Fibroblast of lung (primary cell): ENCODE data around the gene KSR2. TPM values are rescaled to one million over a fixed set of nuclear protein-coding genes. Genes with fewer than 3 reads are reported as not detected.
"Not testable (repeated sequence)": the region's sequence is repeated elsewhere in the genome, so short reads cannot be mapped to it uniquely, and the experiment has no call there.

Source experiments
- DNase-seq, 2 donors: peaks; one replicate each; pipeline versions ENCODE4 v3.0.0 to v3.0.0-alpha.2; 2010; ENCODE audit warnings: low read depth in 2 of 2
- H2AFZ ChIP-seq: 2 replicates; pipeline ENCODE4 v1.5.1; 2012; ENCODE audit warnings: low read length, control low read depth, inconsistent platforms
- H3K27ac ChIP-seq: 2 replicates; pipeline ENCODE4 v1.5.1; 2011; ENCODE audit warnings: low read length, control low read depth; ENCODE audit not compliant: insufficient read depth
- H3K27me3 ChIP-seq: 2 replicates; pipeline ENCODE4 v1.5.1; 2011; ENCODE audit warnings: mild to moderate bottlenecking, low read length; ENCODE audit not compliant: control insufficient read depth, insufficient read depth
- H3K36me3 ChIP-seq: 2 replicates; pipeline ENCODE4 v1.5.1; 2011; ENCODE audit warnings: low read length; ENCODE audit not compliant: control insufficient read depth, insufficient read depth
- H3K4me1 ChIP-seq: 2 replicates; pipeline ENCODE4 v1.5.1; 2011; ENCODE audit warnings: low read length; ENCODE audit not compliant: control insufficient read depth, insufficient read depth; ENCODE audit errors: extremely low read depth
- H3K4me2 ChIP-seq: 2 replicates; pipeline ENCODE4 v1.5.1; 2011; ENCODE audit warnings: low read length, control low read depth; ENCODE audit not compliant: insufficient read depth; ENCODE audit errors: extremely low read depth
- H3K4me3 ChIP-seq, 4 experiments: fragments of 200-600 bp in 1 of 4; sonication (generic) in 1 of 4; replicated peaks in 1 of 4; 2 replicates each; pipeline ENCODE4 v1.5.1; 2011 to 2016; ENCODE audit warnings: low read length in 4 of 4, low read depth in 3 of 4, mild to moderate bottlenecking in 3 of 4, control low read depth in 2 of 4, inconsistent platforms in 1 of 4, mixed read lengths in 1 of 4; ENCODE audit not compliant: insufficient read depth in 1 of 4; ENCODE audit errors: control extremely low read depth in 1 of 4
- H3K79me2 ChIP-seq: 2 replicates; pipeline ENCODE4 v1.5.1; 2012; ENCODE audit warnings: mild to moderate bottlenecking, low read length, inconsistent platforms; ENCODE audit not compliant: control insufficient read depth, insufficient read depth
- H3K9ac ChIP-seq: 2 replicates; pipeline ENCODE4 v1.5.1; 2011; ENCODE audit warnings: mild to moderate bottlenecking, low read length, control low read depth; ENCODE audit not compliant: insufficient read depth
- H3K9me3 ChIP-seq: 2 replicates; pipeline ENCODE4 v1.5.1; 2012; ENCODE audit warnings: low read depth, low read length; ENCODE audit not compliant: control insufficient read depth, insufficient read depth
- H4K20me1 ChIP-seq: 2 replicates; pipeline ENCODE4 v1.5.1; 2011; ENCODE audit warnings: low read length; ENCODE audit not compliant: control insufficient read depth, insufficient read depth; ENCODE audit errors: extremely low read depth
- CTCF ChIP-seq, 2 donors: IDR thresholded peaks in 1 of 2; conservative IDR thresholded peaks in 1 of 2; 1 replicate in 1 of 2; 2 replicates in 1 of 2; pipeline ENCODE4 v1.5.1; 2011 to 2012; ENCODE audit warnings: low read length in 2 of 2, control low read depth in 1 of 2, inconsistent platforms in 1 of 2, low read depth in 1 of 2, mild to moderate bottlenecking in 1 of 2
- EZH2 ChIP-seq: IDR thresholded peaks from 2 replicates; pipeline ENCODE4 v1.5.1; 2012; ENCODE audit warnings: low read length, control low read depth, mild to moderate bottlenecking; ENCODE audit errors: missing control alignments
- polyA plus RNA-seq, 2 donors: library from polyadenylated mRNA; depleted of rRNA in 1 of 2; stranded (reverse) in 1 of 2; unstranded in 1 of 2; fragments of >200 nt; gene quantifications; 2 replicates each; pipeline ENCODE4 v1.2.1, GENCODE V29; 2011 to 2012; ENCODE audit warnings: missing spikeins in 1 of 2
- total RNA-seq: library from RNA; depleted of rRNA; stranded (reverse); fragments of >200 nt; gene quantifications from 2 replicates; pipeline ENCODE4 v1.2.1, GENCODE V29; 2014

The KSR2 gene
- total and polyA plus RNA-seq, 2 donors (not counting 1 experiment from before 2014, with no cell fraction given), result not detected

- TF ChIP-seq CTCF (conservative IDR thresholded peaks at IDR 0.05 in 1 of 2, IDR thresholded peaks at IDR 0.05 in 1 of 2; ENCODE audit: low read depth in 1 of 2, low read length in 2 of 2), result no peak
- TF ChIP-seq EZH2, result no peak
- Histone ChIP-seq H2AFZ (no peak overlapping the region), H3K9ac (no peak overlapping the region), H3K4me2 (no peak overlapping the region), H3K79me2 (no peaks in the 10 kb centered on the region), H3K9me3 (no peaks in the 10 kb centered on the region), H4K20me1 (no peaks in the 10 kb centered on the region), H3K27ac (no peak overlapping the region), H3K27me3 (no peaks in the 10 kb centered on the region), H3K36me3 (no peaks in the 10 kb centered on the region), H3K4me3 (no peak overlapping the region), H3K4me1 (no peaks in the 10 kb centered on the region)
- DNase-seq, result no peak
Measured at GRCh38 chr12:117807355-117807754, 161.4 kb downstream of the KSR2 start.

- H3K27ac ChIP-seq, result no peak overlapping the region
- no peak overlapping the region for H3K4me3 ChIP-seq
- no peak overlapping the region for H2AFZ ChIP-seq
- H3K4me2 ChIP-seq, result no peak overlapping the region
- no peak for DNase-seq
- H3K9me3 ChIP-seq, result no peaks in the 10 kb centered on the region
- no peaks in the 10 kb centered on the region for H3K4me1 ChIP-seq
- no peaks in the 10 kb centered on the region for H3K27me3 ChIP-seq
- no peak for TF ChIP-seq EZH2
- no peak for TF ChIP-seq CTCF (conservative IDR thresholded peaks at IDR 0.05 in 1 of 2, IDR thresholded peaks at IDR 0.05 in 1 of 2; ENCODE audit: low read depth in 1 of 2, low read length in 2 of 2)
- no peaks in the 10 kb centered on the region for H4K20me1 ChIP-seq
- no peaks in the 10 kb centered on the region for H3K79me2 ChIP-seq
- no peaks in the 10 kb centered on the region for H3K36me3 ChIP-seq
- no peak overlapping the region for H3K9ac ChIP-seq
Measured at GRCh38 chr12:117805865-117806264, 162.9 kb downstream of the KSR2 start.

- Histone ChIP-seq H4K20me1 (no peaks in the 10 kb centered on the region), H3K79me2 (no peaks in the 10 kb centered on the region), H3K4me3 (no peak overlapping the region), H3K4me1 (no peaks in the 10 kb centered on the region), H3K36me3 (no peaks in the 10 kb centered on the region), H2AFZ (no peak overlapping the region), H3K27me3 (no peaks in the 10 kb centered on the region), H3K9me3 (no peaks in the 10 kb centered on the region), H3K4me2 (no peak overlapping the region), H3K9ac (no peak overlapping the region), H3K27ac (no peak overlapping the region)
- TF ChIP-seq EZH2 (no peak), CTCF (conservative IDR thresholded peaks at IDR 0.05 in 1 of 2, IDR thresholded peaks at IDR 0.05 in 1 of 2; ENCODE audit: low read depth in 1 of 2, low read length in 2 of 2) (no peak)
- no peak for DNase-seq
Measured at GRCh38 chr12:117803001-117803400, 165.8 kb downstream of the KSR2 start.

- DNase-seq, H4K20me1 ChIP-seq, H3K4me3 ChIP-seq: not testable (repeated sequence)
Measured at GRCh38 chr12:117800711-117801110, 168.1 kb downstream of the KSR2 start.

More at GRCh38 chr12:117800711-117801110, 168.1 kb downstream of the KSR2 start:
- not testable (repeated sequence) for H2AFZ ChIP-seq, H3K36me3 ChIP-seq, H3K79me2 ChIP-seq, H3K9me3 ChIP-seq, H3K27me3 ChIP-seq, H3K4me2 ChIP-seq, H3K27ac ChIP-seq, H3K9ac ChIP-seq, H3K4me1 ChIP-seq
